ENCODE results near the gene SERPINB1. TPM values are rescaled to one million over a fixed set of nuclear protein-coding genes. Genes with fewer than 3 reads are reported as not detected.

Gene SERPINB1
- total RNA-seq, 2 donors from 2014 or later = 30.6 to 38.5 TPM

DNA sequence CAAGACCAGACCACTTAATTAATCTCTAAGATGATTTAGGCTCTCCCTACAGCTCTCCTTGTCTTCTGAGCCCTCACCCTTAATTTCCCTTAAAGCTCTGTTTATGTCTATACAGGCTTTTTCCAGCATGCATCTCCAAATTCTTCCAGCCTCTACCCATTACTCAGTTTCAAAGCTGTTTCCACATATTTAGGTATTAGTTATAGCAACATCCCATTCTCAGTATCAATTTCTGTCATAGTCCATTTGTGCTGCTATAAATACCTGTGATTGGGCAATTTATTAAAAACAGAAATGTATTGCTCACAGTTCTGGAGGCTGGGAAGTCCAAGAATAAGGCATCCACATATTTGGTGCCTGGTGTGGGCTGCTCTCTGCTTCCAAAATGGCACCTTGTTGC lies 2.3 kb upstream of the SERPINB1 start:
- H3K27ac Mint-ChIP-seq = no peak overlapping the region
- no peak overlapping the region for H3K4me3 Mint-ChIP-seq

DNA sequence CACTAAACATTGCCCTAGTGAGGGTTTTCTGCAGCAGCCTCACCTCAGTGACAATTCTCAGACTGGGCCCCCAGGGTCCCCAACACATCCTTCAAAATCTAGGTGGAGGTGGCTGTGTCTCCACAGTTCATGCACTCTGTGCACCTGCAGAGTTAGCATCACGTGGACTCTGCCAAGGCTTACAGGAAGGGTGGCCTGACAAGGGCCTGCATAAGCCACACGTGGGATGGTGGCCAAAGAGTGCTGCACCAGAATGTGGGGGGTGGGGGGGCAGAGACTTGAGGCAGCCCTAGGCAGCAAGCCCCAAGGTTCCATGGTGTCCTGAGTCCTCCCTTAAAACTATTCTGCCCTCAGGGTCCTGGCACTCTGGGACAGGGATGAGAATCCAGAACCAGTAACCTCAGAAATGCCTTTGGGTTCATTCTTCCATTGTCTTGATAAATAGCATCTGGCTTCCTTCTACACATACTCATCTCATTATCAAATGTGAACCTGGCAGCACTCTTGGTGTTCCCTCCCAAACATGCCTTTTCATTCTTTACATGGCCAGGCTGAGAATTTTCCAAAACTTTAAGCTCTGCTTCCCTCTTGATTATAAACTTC lies 1.6 kb upstream of the SERPINB1 start:
- H3K27me3 ChIP-seq (ENCODE audit: control insufficient read depth, insufficient read depth, low read length, poor library complexity, severe bottlenecking) = no peaks in the 10 kb centered on the region
- H3K9me3 Mint-ChIP-seq = no peaks in the 10 kb centered on the region
- no peaks in the 10 kb centered on the region for H3K27me3 Mint-ChIP-seq (ENCODE audit: insufficient read depth)
- no peak overlapping the region for H3K27ac Mint-ChIP-seq
- TF ChIP-seq, protein P1, sequence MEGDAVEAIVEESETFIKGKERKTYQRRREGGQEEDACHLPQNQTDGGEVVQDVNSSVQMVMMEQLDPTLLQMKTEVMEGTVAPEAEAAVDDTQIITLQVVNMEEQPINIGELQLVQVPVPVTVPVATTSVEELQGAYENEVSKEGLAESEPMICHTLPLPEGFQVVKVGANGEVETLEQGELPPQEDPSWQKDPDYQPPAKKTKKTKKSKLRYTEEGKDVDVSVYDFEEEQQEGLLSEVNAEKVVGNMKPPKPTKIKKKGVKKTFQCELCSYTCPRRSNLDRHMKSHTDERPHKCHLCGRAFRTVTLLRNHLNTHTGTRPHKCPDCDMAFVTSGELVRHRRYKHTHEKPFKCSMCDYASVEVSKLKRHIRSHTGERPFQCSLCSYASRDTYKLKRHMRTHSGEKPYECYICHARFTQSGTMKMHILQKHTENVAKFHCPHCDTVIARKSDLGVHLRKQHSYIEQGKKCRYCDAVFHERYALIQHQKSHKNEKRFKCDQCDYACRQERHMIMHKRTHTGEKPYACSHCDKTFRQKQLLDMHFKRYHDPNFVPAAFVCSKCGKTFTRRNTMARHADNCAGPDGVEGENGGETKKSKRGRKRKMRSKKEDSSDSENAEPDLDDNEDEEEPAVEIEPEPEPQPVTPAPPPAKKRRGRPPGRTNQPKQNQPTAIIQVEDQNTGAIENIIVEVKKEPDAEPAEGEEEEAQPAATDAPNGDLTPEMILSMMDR (conservative IDR thresholded peaks at IDR 0.05) = no peak
- peaks cover 26% of the 10 kb centered on the region for H3K4me1 Mint-ChIP-seq
- 90% methylated on average over 2 of the region's 2 CpGs; no CpG with 5 or more reads in 1 of the 2 experiments for WGBS, 2 experiments (ENCODE audit: insufficient coverage in 1 of 2, insufficient read length in 1 of 2)
- no peak overlapping the region for H3K4me3 ChIP-seq (ENCODE audit: low read length)
- DNase-seq = no peak
- no peak overlapping the region for H3K4me3 Mint-ChIP-seq
- no peak overlapping the region for H3K27ac ChIP-seq (ENCODE audit: low read depth, low read length)
- no peak overlapping the region for H3K9ac ChIP-seq (ENCODE audit: extremely low read depth, low read length, poor library complexity, severe bottlenecking)
- H3K36me3 Mint-ChIP-seq (ENCODE audit: low read depth) = peaks cover 4% of the 10 kb centered on the region
- H3K4me1 ChIP-seq (ENCODE audit: control insufficient read depth, insufficient read depth, low read length) = peaks cover 11% of the 10 kb centered on the region
- no peaks in the 10 kb centered on the region for H3K36me3 ChIP-seq (ENCODE audit: control insufficient read depth, insufficient read depth, low read length)
- no peaks in the 10 kb centered on the region for H3K9me3 ChIP-seq (ENCODE audit: control insufficient read depth, low read length)

More for the DNA sequence above, 2.3 kb upstream of the SERPINB1 start:
- Mint-ChIP-seq H3K27me3 (ENCODE audit: insufficient read depth) (no peaks in the 10 kb centered on the region), H3K4me1 (peaks cover 34% of the 10 kb centered on the region), H3K36me3 (ENCODE audit: low read depth) (peaks cover 1% of the 10 kb centered on the region), H3K9me3 (no peaks in the 10 kb centered on the region)
- Histone ChIP-seq H3K9ac (ENCODE audit: extremely low read depth, low read length, poor library complexity, severe bottlenecking) (no peak overlapping the region), H3K27me3 (ENCODE audit: control insufficient read depth, insufficient read depth, low read length, poor library complexity, severe bottlenecking) (no peaks in the 10 kb centered on the region), H3K27ac (ENCODE audit: low read depth, low read length) (no peak overlapping the region), H3K4me1 (ENCODE audit: control insufficient read depth, insufficient read depth, low read length) (peaks cover 11% of the 10 kb centered on the region), H3K9me3 (ENCODE audit: control insufficient read depth, low read length) (no peaks in the 10 kb centered on the region), H3K36me3 (ENCODE audit: control insufficient read depth, insufficient read depth, low read length) (no peaks in the 10 kb centered on the region), H3K4me3 (ENCODE audit: low read length) (no peak overlapping the region)
- TF ChIP-seq, protein P1 (conservative IDR thresholded peaks at IDR 0.05) = no peak
- no peak for DNase-seq

DNA sequence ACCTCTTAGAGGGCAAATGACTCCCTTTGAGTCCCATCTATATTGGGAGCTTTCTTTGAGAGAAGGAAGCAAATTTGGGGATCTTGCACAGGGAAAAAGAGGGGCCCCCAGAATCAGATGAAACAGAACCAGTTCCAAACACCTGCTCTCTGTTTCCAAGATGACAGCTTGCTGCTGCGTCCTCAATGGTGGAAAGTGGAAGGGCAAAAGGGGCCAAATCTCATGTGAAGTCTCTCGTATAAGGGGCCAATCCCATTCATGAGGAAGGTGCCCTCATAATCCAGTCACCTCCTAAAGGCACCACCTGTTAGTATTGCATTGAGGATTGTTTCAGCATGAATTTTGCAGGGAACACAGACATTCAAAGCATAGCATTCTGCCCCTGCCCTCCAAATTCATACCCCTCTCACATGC lies 483 bp upstream of the SERPINB1 start:
- no peak overlapping the region for H3K27ac ChIP-seq (ENCODE audit: low read depth, low read length)
- H3K36me3 ChIP-seq (ENCODE audit: control insufficient read depth, insufficient read depth, low read length) = peaks cover 5% of the 10 kb centered on the region
- WGBS, 2 experiments (ENCODE audit: insufficient coverage in 1 of 2, insufficient read length in 1 of 2) = 92 to 94% methylated on average over 2 of the region's 2 CpGs
- peak overlapping the region; percentile 70 for H3K4me3 Mint-ChIP-seq
- peak overlapping the region; percentile 35 for H3K27ac Mint-ChIP-seq
- no peaks in the 10 kb centered on the region for H3K9me3 ChIP-seq (ENCODE audit: control insufficient read depth, low read length)
- H3K9me3 Mint-ChIP-seq = no peaks in the 10 kb centered on the region
- H3K27me3 Mint-ChIP-seq (ENCODE audit: insufficient read depth) = no peaks in the 10 kb centered on the region
- peak overlapping the region; percentile 70 for H3K4me3 ChIP-seq (ENCODE audit: low read length)
- no peak overlapping the region for H3K9ac ChIP-seq (ENCODE audit: extremely low read depth, low read length, poor library complexity, severe bottlenecking)
- TF ChIP-seq, protein P1 (conservative IDR thresholded peaks at IDR 0.05) = no peak
- peaks cover 11% of the 10 kb centered on the region for H3K4me1 ChIP-seq (ENCODE audit: control insufficient read depth, insufficient read depth, low read length)
- peaks cover 11% of the 10 kb centered on the region for H3K36me3 Mint-ChIP-seq (ENCODE audit: low read depth)
- H3K4me1 Mint-ChIP-seq = peaks cover 26% of the 10 kb centered on the region
- no peaks in the 10 kb centered on the region for H3K27me3 ChIP-seq (ENCODE audit: control insufficient read depth, insufficient read depth, low read length, poor library complexity, severe bottlenecking)
- no peak for DNase-seq
